HEK293 (cell line): ENCODE data around the gene TMCC2.

Experiments
- CTCF ChIA-PET: fragments of 350-600 bp; formaldehyde crosslinking; extraction: SDS; loops from one replicate; lab custom pipeline; 2021; ENCODE audit warnings: antibody characterized with exemption; lab: Yijun Ruan, JAX
- POLR2A ChIA-PET: fragments of 300-600 bp; formaldehyde crosslinking; extraction: SDS; loops from one replicate; lab custom pipeline; 2020; ENCODE audit warnings: antibody characterized with exemption, inconsistent platforms; lab: Yijun Ruan, JAX
- H3K27ac ChIP-seq: fragments of 200-500 bp; sonication (Bioruptor generic); 2 replicates; pipeline ENCODE4 v1.5.1; 2014; ENCODE audit warnings: low read depth, low read length, control low read depth, inconsistent platforms; ENCODE audit errors: extremely low read depth
- H3K36me3 ChIP-seq, 2 experiments: fragments of 200-500 bp in 1 of 2; sonication (Bioruptor generic) in 1 of 2; 1 replicate in 1 of 2; 2 replicates in 1 of 2; pipeline ENCODE4 v1.5.1; 2014 to 2017; ENCODE audit warnings: inconsistent platforms in 2 of 2, low read length in 2 of 2; ENCODE audit not compliant: control insufficient read depth in 2 of 2, insufficient read depth in 1 of 2
- H3K4me1 ChIP-seq: fragments of 200-500 bp; sonication (Bioruptor generic); 2 replicates; pipeline ENCODE4 v1.5.1; 2014; ENCODE audit warnings: mild to moderate bottlenecking, low read length, inconsistent platforms; ENCODE audit not compliant: control insufficient read depth, insufficient read depth
- H3K4me3 ChIP-seq: 2 replicates; pipeline ENCODE4 v1.5.1; 2011; ENCODE audit warnings: low read depth, mild to moderate bottlenecking, control low read depth, low read length, moderate library complexity
- H3K9me3 ChIP-seq: fragments of 200-500 bp; sonication (Bioruptor generic); 2 replicates; pipeline ENCODE4 v1.5.1; 2014; ENCODE audit warnings: low read depth, low read length, inconsistent platforms; ENCODE audit not compliant: control insufficient read depth, insufficient read depth
- KLF9 ChIP-seq: fragments of 450-650 bp; formaldehyde crosslinking; IDR thresholded peaks from 2 replicates; pipeline ENCODE4 v1.5.1; 2016; ENCODE audit warnings: missing biosample characterization, missing genetic modification characterization, low read depth
- MYNN ChIP-seq: fragments of 450-650 bp; formaldehyde crosslinking; IDR thresholded peaks from 2 replicates; pipeline ENCODE4 v1.5.1; 2016; ENCODE audit warnings: missing biosample characterization, missing genetic modification characterization, borderline replicate concordance
- ZBTB17 ChIP-seq: fragments of 450-650 bp; formaldehyde crosslinking; IDR thresholded peaks from 2 replicates; pipeline ENCODE4 v1.5.1; 2016; ENCODE audit warnings: missing biosample characterization, missing genetic modification characterization
- ZBTB20 ChIP-seq: fragments of 450-650 bp; formaldehyde crosslinking; IDR thresholded peaks from 2 replicates; pipeline ENCODE4 v1.5.1; 2016; ENCODE audit warnings: missing biosample characterization, missing genetic modification characterization
- ZNF121 ChIP-seq: fragments of 450-650 bp; formaldehyde crosslinking; IDR thresholded peaks from 2 replicates; pipeline ENCODE4 v1.5.1; 2016; ENCODE audit warnings: missing biosample characterization, missing genetic modification characterization
- ZNF155 ChIP-seq: fragments of 450-650 bp; formaldehyde crosslinking; IDR thresholded peaks from 2 replicates; pipeline ENCODE4 v1.5.1; 2016; ENCODE audit warnings: missing biosample characterization, missing genetic modification characterization
- ZNF2 ChIP-seq: fragments of 450-650 bp; formaldehyde crosslinking; IDR thresholded peaks from 2 replicates; pipeline ENCODE4 v1.5.1; 2016; ENCODE audit warnings: missing biosample characterization, missing genetic modification characterization
- ZNF211 ChIP-seq: fragments of 450-650 bp; formaldehyde crosslinking; IDR thresholded peaks from 2 replicates; pipeline ENCODE4 v1.5.1; 2016; ENCODE audit warnings: low read depth, missing biosample characterization, missing genetic modification characterization
- ZNF24 ChIP-seq: fragments of 450-650 bp; formaldehyde crosslinking; IDR thresholded peaks from 2 replicates; pipeline ENCODE4 v1.5.1; 2016; ENCODE audit warnings: missing biosample characterization, missing genetic modification characterization
- ZNF501 ChIP-seq: fragments of 450-650 bp; formaldehyde crosslinking; IDR thresholded peaks from 2 replicates; pipeline ENCODE4 v1.5.1; 2016; ENCODE audit warnings: missing biosample characterization, missing genetic modification characterization
- ZNF561 ChIP-seq: fragments of 450-650 bp; IDR thresholded peaks from 2 replicates; pipeline ENCODE4 v1.5.1; 2018; ENCODE audit warnings: missing biosample characterization, missing genetic modification characterization, borderline replicate concordance
- ZNF571 ChIP-seq: fragments of 450-650 bp; formaldehyde crosslinking; IDR thresholded peaks from 2 replicates; pipeline ENCODE4 v1.5.0; 2017; ENCODE audit warnings: missing biosample characterization, missing genetic modification characterization
- ZNF654 ChIP-seq: fragments of 450-650 bp; formaldehyde crosslinking; IDR thresholded peaks from 2 replicates; pipeline ENCODE4 v1.5.1; 2016; ENCODE audit warnings: low read depth, missing biosample characterization, missing genetic modification characterization
- ZNF692 ChIP-seq: fragments of 450-650 bp; formaldehyde crosslinking; IDR thresholded peaks from 2 replicates; pipeline ENCODE4 v1.5.1; 2016; ENCODE audit warnings: missing biosample characterization, missing genetic modification characterization
- ZNF776 ChIP-seq: fragments of 450-650 bp; formaldehyde crosslinking; IDR thresholded peaks from 2 replicates; pipeline ENCODE4 v1.5.0; 2017; ENCODE audit warnings: missing biosample characterization, missing genetic modification characterization, borderline replicate concordance
- ZSCAN30 ChIP-seq: fragments of 450-650 bp; IDR thresholded peaks from 2 replicates; pipeline ENCODE4 v1.5.1; 2018; ENCODE audit warnings: missing biosample characterization, mild to moderate bottlenecking, missing genetic modification characterization, moderate library complexity
- TF ChIP-seq, protein P1 (sequence below): fragments of 450-650 bp; formaldehyde crosslinking; IDR thresholded peaks from 2 replicates; pipeline ENCODE4 v1.5.1; 2016; ENCODE audit warnings: missing biosample characterization, missing genetic modification characterization
- TF ChIP-seq, protein P2 (sequence below): fragments of 450-650 bp; formaldehyde crosslinking; IDR thresholded peaks from 2 replicates; pipeline ENCODE4 v1.5.1; 2016; ENCODE audit warnings: missing biosample characterization, missing genetic modification characterization

Gene TMCC2

DNA sequence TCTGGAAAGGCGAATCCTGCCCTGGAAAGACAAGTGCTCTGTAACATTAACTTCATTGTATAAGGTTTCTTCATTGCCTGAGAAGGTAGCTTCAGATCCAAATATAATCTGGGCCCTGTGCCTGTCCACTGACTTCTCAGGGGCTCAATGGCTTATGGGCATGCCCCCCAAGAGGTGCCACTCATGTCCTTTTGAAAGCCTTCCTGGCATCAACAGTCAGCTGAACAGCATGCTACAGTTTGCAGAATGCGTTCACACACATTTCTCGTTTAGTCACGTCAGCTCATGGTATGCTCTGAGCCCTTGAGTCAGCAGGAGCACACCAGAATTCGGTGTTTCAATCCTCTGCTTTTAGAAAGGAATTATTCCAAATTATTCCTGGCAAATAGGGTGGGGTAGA is 23.8 kb downstream of the TMCC2 start:
- POLR2A ChIA-PET: interaction anchor here (3.4 kb wide), 1 partner anchor 23 kb away, joined by 19 read pairs; the partner anchor contains the start of gene TMCC2
- CTCF ChIA-PET: interaction anchor here (0.8 to 14.6 kb wide), 5 partner anchors 9 to 262 kb away, joined by 3 to 253 read pairs (median 4); partner anchors contain the start of gene TMCC2

GRCh38 chr1:205255941-205256780 is 28.4 kb downstream of the TMCC2 start:
- H3K4me3 ChIP-seq: no peak overlapping the region
- H3K9me3 ChIP-seq: no peaks in the 10 kb centered on the region
- no peaks in the 10 kb centered on the region for H3K36me3 ChIP-seq
- TF ChIP-seq ZBTB20 (tag by site-specific recombination): peak; percentile 53; the same call in 1 of the 2 replicates
- peak; percentile 25; the same call in 1 of the 2 replicates for TF ChIP-seq ZNF561 (tag by site-specific recombination)
- 0 out of 2 replicates have a peak, but pooled peaks have one; percentile 19 for TF ChIP-seq ZNF692 (tag by site-specific recombination)
- TF ChIP-seq ZNF155 (tag by site-specific recombination): no peak
- peak; percentile 52; the same call in 1 of the 2 replicates for TF ChIP-seq ZBTB17 (tag by site-specific recombination)
- peak; percentile 62; the same call in 1 of the 2 replicates for TF ChIP-seq ZNF2 (tag by site-specific recombination)
- TF ChIP-seq ZNF654: peak; percentile 96
- TF ChIP-seq ZNF121 (tag by site-specific recombination): no peak
- TF ChIP-seq, protein P1, sequence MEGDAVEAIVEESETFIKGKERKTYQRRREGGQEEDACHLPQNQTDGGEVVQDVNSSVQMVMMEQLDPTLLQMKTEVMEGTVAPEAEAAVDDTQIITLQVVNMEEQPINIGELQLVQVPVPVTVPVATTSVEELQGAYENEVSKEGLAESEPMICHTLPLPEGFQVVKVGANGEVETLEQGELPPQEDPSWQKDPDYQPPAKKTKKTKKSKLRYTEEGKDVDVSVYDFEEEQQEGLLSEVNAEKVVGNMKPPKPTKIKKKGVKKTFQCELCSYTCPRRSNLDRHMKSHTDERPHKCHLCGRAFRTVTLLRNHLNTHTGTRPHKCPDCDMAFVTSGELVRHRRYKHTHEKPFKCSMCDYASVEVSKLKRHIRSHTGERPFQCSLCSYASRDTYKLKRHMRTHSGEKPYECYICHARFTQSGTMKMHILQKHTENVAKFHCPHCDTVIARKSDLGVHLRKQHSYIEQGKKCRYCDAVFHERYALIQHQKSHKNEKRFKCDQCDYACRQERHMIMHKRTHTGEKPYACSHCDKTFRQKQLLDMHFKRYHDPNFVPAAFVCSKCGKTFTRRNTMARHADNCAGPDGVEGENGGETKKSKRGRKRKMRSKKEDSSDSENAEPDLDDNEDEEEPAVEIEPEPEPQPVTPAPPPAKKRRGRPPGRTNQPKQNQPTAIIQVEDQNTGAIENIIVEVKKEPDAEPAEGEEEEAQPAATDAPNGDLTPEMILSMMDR (tag by site-specific recombination): peak; percentile 94
- peak; percentile 81; the same call in 1 of the 2 replicates for TF ChIP-seq ZSCAN30 (tag by site-specific recombination)
- no peaks in the 10 kb centered on the region for H3K4me1 ChIP-seq
- CTCF ChIA-PET: interaction anchor here (0.5 to 14.6 kb wide), 67 partner anchors 9 to 883 kb away, joined by 3 to 253 read pairs (median 4); partner anchors contain the start of genes RBBP5 and TMCC2
- POLR2A ChIA-PET: interaction anchor here (0.6 to 2.1 kb wide), 4 partner anchors 16 to 135 kb away, joined by 4 to 9 read pairs (median 6); partner anchors contain the start of genes RBBP5 and TMCC2
- no peak overlapping the region for H3K27ac ChIP-seq

More for the DNA sequence above, 23.8 kb downstream of the TMCC2 start:
- Histone ChIP-seq H3K4me3 (no peak overlapping the region), H3K4me1 (peaks cover 12% of the 10 kb centered on the region), H3K36me3 (no peaks in the 10 kb centered on the region), H3K9me3 (no peaks in the 10 kb centered on the region), H3K27ac (no peak overlapping the region)
- TF ChIP-seq MYNN (tag by site-specific recombination) (no peak), ZNF211 (tag by site-specific recombination) (no peak), ZNF501 (no peak), ZNF24 (no peak), ZNF776 (tag by site-specific recombination) (no peak), ZNF571 (tag by site-specific recombination) (no peak), KLF9 (no peak), ZBTB17 (tag by site-specific recombination) (no peak)
- TF ChIP-seq, protein P2, sequence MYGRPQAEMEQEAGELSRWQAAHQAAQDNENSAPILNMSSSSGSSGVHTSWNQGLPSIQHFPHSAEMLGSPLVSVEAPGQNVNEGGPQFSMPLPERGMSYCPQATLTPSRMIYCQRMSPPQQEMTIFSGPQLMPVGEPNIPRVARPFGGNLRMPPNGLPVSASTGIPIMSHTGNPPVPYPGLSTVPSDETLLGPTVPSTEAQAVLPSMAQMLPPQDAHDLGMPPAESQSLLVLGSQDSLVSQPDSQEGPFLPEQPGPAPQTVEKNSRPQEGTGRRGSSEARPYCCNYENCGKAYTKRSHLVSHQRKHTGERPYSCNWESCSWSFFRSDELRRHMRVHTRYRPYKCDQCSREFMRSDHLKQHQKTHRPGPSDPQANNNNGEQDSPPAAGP: no peak
